ENCODE results near the gene CBX5. TPM values are rescaled to one million over a fixed set of nuclear protein-coding genes. Genes with fewer than 3 reads are reported as not detected.

Gene CBX5
- total and polyA plus RNA-seq, 9 of the 15 experiments (the other 6 are each of a cell fraction or from before 2014, with no cell fraction given): 32.6 to 102 (median 59.2) TPM

DNA sequence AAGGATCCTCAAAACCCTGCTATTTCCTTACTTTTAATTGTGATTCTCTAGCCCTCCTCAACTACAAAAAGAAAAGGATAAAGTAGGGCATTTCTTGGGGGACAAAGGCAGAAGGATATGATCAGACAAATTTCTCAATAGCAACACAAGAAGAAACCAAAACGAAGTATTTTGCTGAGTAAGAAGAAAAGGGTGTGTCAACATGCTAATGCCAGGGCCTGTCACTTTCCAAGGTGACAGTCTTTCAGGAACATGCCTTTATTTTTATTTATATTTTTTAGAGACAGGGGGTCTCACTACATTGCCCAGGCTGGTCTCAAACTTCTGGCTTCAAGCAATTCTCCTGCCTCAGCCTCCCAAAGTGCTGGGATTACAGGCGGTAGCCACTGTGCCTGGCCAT, 39.8 kb downstream of the CBX5 start:
- no peak overlapping the region for H2AFZ ChIP-seq (ENCODE audit: low read depth, low read length)
- no peak overlapping the region; a peak in 1 of 4 replicates for H3K9ac ChIP-seq (ENCODE audit: insufficient read depth in 1 of 2, low read depth in 2 of 2, low read length in 2 of 2)
- POLR2A ChIA-PET: interaction anchor here (0.7 to 6.4 kb wide), 2 partner anchors 12 kb away, joined by 4 to 31 read pairs; no protein-coding TSS in a partner anchor
- no peaks in the 10 kb centered on the region for H3K79me2 ChIP-seq (ENCODE audit: control insufficient read depth, insufficient read depth, low read length)
- no peaks in the 10 kb centered on the region for H3K9me1 ChIP-seq (ENCODE audit: control insufficient read depth, insufficient read depth, low read length)
- intact Hi-C loops (cut with micrococcal nuclease) (no loop called here), in situ Hi-C loops (cut with MboI) (no loop called here)
- no peak overlapping the region for H3K4me3 ChIP-seq
- FAIRE-seq (no peak), DNase-seq (ENCODE audit: extremely low read depth in 1 of 4, low spot score in 3 of 4) (no peak), ATAC-seq (peak; percentile 27; the same call in 1 of the 3 replicates)
- no peak overlapping the region for H3K27ac ChIP-seq (ENCODE audit: extremely low read depth, low read depth, low read length)
- BruUV-seq (replicated peaks): no TSS peak
- no peaks in the 10 kb centered on the region for H4K20me1 ChIP-seq (replicated peaks; ENCODE audit: control insufficient read depth, insufficient read depth, low read length)
- WGBS (ENCODE audit: insufficient coverage, low coverage, missing lambda C conversion rate): 50% methylated on average over 2 of the region's 2 CpGs
- peaks cover 4 to 10% of the 10 kb centered on the region in 2 experiments; a peak in 3 of 5 replicates for H3K4me1 ChIP-seq (replicated peaks in 1 of 2; ENCODE audit: control insufficient read depth in 2 of 2, insufficient read depth in 2 of 2, low read length in 2 of 2)
- no peaks in the 10 kb centered on the region for H3K27me3 ChIP-seq (ENCODE audit: control insufficient read depth in 2 of 2, insufficient read depth in 2 of 2, low read length in 2 of 2)
- H3K9me3 ChIP-seq (replicated peaks; ENCODE audit: control insufficient read depth, insufficient read depth, low read depth, low read length): no peaks in the 10 kb centered on the region
- H3K36me3 ChIP-seq (ENCODE audit: control insufficient read depth, insufficient read depth, low read length): peaks cover 60% of the 10 kb centered on the region
- TF ChIP-seq BRD9 (IDR thresholded peaks at IDR 0.05; ENCODE audit: low read depth, partially characterized antibody) (no peak), ZNF717 (CRISPR knock-in tag; IDR thresholded peaks at IDR 0.05) (no peak), C11orf30 (IDR thresholded peaks at IDR 0.05; ENCODE audit: low read depth) (peak; percentile 94), NFE2 (IDR thresholded peaks at IDR 0.05; ENCODE audit: low read depth) (peak; percentile 32; the same call in 1 of the 2 replicates), FOXK2 (conservative IDR thresholded peaks at IDR 0.05 in 1 of 2, IDR thresholded peaks at IDR 0.05 in 1 of 2; ENCODE audit: low read depth in 2 of 2) (peak; percentile 25 to 47; a peak in 1 of 4 replicates), SMARCC2 (IDR thresholded peaks at IDR 0.05; ENCODE audit: low read depth) (no peak), MCM5 (IDR thresholded peaks at IDR 0.05; ENCODE audit: low read depth) (no peak), ZNF507 (tag; conservative IDR thresholded peaks at IDR 0.05) (no peak), NONO (IDR thresholded peaks at IDR 0.05; ENCODE audit: low read depth in 2 of 2, low read length in 1 of 2) (no peak), TARDBP (IDR thresholded peaks at IDR 0.05) (no peak), MAFF (IDR thresholded peaks at IDR 0.05; ENCODE audit: low read length) (peak; percentile 92), MAFG (tag; conservative IDR thresholded peaks at IDR 0.05) (peak; percentile 96), ZNF584 (CRISPR knock-in tag; IDR thresholded peaks at IDR 0.05; ENCODE audit: low read depth) (no peak), MAFK (IDR thresholded peaks at IDR 0.05; ENCODE audit: low read length) (peak; percentile 88), ZNF316 (IDR thresholded peaks at IDR 0.05) (peak; percentile 98), PTTG1 (tag; IDR thresholded peaks at IDR 0.05; ENCODE audit: low read depth) (no peak)
- TF ChIP-seq, protein P1, sequence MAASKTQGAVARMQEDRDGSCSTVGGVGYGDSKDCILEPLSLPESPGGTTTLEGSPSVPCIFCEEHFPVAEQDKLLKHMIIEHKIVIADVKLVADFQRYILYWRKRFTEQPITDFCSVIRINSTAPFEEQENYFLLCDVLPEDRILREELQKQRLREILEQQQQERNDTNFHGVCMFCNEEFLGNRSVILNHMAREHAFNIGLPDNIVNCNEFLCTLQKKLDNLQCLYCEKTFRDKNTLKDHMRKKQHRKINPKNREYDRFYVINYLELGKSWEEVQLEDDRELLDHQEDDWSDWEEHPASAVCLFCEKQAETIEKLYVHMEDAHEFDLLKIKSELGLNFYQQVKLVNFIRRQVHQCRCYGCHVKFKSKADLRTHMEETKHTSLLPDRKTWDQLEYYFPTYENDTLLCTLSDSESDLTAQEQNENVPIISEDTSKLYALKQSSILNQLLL (CRISPR knock-in tag; IDR thresholded peaks at IDR 0.05; ENCODE audit: borderline replicate concordance): no peak
- TF ChIP-seq, protein P2, sequence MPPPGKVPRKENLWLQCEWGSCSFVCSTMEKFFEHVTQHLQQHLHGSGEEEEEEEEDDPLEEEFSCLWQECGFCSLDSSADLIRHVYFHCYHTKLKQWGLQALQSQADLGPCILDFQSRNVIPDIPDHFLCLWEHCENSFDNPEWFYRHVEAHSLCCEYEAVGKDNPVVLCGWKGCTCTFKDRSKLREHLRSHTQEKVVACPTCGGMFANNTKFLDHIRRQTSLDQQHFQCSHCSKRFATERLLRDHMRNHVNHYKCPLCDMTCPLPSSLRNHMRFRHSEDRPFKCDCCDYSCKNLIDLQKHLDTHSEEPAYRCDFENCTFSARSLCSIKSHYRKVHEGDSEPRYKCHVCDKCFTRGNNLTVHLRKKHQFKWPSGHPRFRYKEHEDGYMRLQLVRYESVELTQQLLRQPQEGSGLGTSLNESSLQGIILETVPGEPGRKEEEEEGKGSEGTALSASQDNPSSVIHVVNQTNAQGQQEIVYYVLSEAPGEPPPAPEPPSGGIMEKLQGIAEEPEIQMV (tag; conservative IDR thresholded peaks at IDR 0.05; ENCODE audit: low read depth): no peak
- TF ChIP-seq, protein P3, sequence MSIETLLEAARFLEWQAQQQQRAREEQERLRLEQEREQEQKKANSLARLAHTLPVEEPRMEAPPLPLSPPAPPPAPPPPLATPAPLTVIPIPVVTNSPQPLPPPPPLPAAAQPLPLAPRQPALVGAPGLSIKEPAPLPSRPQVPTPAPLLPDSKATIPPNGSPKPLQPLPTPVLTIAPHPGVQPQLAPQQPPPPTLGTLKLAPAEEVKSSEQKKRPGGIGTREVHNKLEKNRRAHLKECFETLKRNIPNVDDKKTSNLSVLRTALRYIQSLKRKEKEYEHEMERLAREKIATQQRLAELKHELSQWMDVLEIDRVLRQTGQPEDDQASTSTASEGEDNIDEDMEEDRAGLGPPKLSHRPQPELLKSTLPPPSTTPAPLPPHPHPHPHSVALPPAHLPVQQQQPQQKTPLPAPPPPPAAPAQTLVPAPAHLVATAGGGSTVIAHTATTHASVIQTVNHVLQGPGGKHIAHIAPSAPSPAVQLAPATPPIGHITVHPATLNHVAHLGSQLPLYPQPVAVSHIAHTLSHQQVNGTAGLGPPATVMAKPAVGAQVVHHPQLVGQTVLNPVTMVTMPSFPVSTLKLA (conservative IDR thresholded peaks at IDR 0.05): 0 out of 4 replicates have a peak, but pooled peaks of 1 of the 2 experiments have one; percentile 16
- TF ChIP-seq, protein P4, sequence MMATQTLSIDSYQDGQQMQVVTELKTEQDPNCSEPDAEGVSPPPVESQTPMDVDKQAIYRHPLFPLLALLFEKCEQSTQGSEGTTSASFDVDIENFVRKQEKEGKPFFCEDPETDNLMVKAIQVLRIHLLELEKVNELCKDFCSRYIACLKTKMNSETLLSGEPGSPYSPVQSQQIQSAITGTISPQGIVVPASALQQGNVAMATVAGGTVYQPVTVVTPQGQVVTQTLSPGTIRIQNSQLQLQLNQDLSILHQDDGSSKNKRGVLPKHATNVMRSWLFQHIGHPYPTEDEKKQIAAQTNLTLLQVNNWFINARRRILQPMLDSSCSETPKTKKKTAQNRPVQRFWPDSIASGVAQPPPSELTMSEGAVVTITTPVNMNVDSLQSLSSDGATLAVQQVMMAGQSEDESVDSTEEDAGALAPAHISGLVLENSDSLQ (IDR thresholded peaks at IDR 0.05): peak; percentile 60
- CTCF ChIA-PET (ENCODE audit: low intra/inter-chr PET ratio): no interaction called here
- no peak overlapping the region for H3K4me2 ChIP-seq (ENCODE audit: insufficient read depth, low read length)
